ENCODE data around the gene GID4. TPM values are rescaled to one million over a fixed set of nuclear protein-coding genes. Genes with fewer than 3 reads are reported as not detected.
"Not testable (repeated sequence)": the region's sequence is repeated elsewhere in the genome, so short reads cannot be mapped to it uniquely, and the experiment has no call there.

GID4 gene
- total RNA-seq, 6 donors from 2014 or later: 6.3 to 17.1 (median 9.8) TPM

DNA sequence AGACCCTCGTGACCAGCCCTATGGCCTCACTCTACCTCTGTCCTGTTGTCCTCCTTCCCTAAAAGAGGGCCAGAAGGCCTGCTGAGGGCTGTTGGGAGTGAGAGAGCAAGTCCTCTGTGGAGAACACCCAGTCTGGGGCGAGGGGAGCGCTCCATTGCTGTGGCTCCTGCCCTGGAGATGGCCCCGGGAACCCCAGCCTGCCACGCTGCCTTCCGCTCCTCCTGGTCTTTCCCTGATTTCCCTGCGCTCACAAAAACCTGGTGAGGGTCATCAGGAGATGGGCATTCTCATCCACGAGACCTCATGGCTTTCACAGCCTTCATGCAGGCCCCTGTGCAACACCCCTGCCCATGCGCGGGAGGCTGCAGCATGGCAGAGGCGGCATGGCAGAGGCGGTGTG is 45.4 kb upstream of the GID4 start:
- Histone ChIP-seq H3K9me3 (no peaks in the 10 kb centered on the region), H3K4me3 (no peak overlapping the region), H3K36me3 (peaks cover 0 to 5% (median 0%) of the 10 kb centered on the region in 4 donors), H3K27ac (no peak overlapping the region), H3K27me3 (no peaks in the 10 kb centered on the region), H3K4me1 (no peaks in the 10 kb centered on the region)
- no peak for DNase-seq
- TF ChIP-seq POLR2A (IDR thresholded peaks at IDR 0.05) (no peak), POLR2AphosphoS5 (IDR thresholded peaks at IDR 0.05) (no peak), EP300 (IDR thresholded peaks at IDR 0.05) (no peak)
- TF ChIP-seq, protein P1, sequence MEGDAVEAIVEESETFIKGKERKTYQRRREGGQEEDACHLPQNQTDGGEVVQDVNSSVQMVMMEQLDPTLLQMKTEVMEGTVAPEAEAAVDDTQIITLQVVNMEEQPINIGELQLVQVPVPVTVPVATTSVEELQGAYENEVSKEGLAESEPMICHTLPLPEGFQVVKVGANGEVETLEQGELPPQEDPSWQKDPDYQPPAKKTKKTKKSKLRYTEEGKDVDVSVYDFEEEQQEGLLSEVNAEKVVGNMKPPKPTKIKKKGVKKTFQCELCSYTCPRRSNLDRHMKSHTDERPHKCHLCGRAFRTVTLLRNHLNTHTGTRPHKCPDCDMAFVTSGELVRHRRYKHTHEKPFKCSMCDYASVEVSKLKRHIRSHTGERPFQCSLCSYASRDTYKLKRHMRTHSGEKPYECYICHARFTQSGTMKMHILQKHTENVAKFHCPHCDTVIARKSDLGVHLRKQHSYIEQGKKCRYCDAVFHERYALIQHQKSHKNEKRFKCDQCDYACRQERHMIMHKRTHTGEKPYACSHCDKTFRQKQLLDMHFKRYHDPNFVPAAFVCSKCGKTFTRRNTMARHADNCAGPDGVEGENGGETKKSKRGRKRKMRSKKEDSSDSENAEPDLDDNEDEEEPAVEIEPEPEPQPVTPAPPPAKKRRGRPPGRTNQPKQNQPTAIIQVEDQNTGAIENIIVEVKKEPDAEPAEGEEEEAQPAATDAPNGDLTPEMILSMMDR (IDR thresholded peaks at IDR 0.05): no peak
- WGBS, 2 donors: 95 to 96% methylated on average over 9 to 12 of the region's 12 CpGs
- no peak for ATAC-seq (ENCODE audit: low FRiP score in 2 of 2)

DNA sequence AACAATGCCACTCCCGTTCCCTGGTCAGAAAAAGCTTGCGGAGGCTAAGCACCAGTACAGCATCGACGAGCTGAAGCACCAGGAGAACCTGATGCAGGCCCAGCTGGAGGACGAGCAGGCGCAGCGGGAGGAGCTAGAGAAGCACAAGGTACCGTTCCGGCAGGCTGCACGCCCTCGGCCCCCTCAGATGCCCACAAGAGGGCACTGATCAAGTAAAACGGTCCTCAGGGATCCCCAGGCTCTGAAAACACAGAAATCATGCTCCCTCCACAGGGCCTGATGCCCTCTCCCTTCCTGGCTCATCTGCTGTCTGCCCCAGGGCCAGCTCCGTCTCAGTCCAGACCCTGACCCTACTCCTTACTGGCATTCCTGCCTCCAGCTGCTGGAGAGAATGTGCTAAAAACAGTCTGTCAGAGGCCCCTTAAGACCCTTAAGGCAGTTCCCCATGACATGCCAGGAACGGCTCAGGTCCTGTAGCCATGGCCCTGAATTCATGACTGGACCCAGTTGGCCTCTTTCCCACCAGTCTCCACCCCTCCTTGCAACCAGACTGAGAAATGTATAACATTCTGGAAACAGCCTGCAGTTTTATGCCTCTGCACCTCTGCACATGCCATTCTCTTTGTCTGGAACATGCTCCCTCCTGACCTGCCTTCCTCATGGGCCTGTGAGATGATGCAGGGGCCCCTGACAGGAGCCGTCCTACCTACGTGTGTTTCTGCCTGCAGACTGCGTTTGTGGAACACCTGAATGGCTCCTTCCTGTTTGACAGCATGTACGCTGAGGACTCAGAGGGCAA is 44.7 kb upstream of the GID4 start:
- Histone ChIP-seq H3K4me3 (no peak overlapping the region), H3K9me3 (no peaks in the 10 kb centered on the region), H3K36me3 (peaks cover 0 to 5% (median 0%) of the 10 kb centered on the region in 4 donors), H3K4me1 (no peaks in the 10 kb centered on the region), H3K27ac (no peak overlapping the region), H3K27me3 (no peaks in the 10 kb centered on the region)
- ATAC-seq (ENCODE audit: low FRiP score in 2 of 2) (no peak), DNase-seq (no peak)
- TF ChIP-seq EP300 (IDR thresholded peaks at IDR 0.05) (no peak), POLR2AphosphoS5 (IDR thresholded peaks at IDR 0.05) (no peak), POLR2A (IDR thresholded peaks at IDR 0.05) (no peak)
- TF ChIP-seq, protein P1 (IDR thresholded peaks at IDR 0.05): no peak
- WGBS, 2 donors: 50 to 73% methylated on average over 10 to 18 of the region's 18 CpGs

DNA sequence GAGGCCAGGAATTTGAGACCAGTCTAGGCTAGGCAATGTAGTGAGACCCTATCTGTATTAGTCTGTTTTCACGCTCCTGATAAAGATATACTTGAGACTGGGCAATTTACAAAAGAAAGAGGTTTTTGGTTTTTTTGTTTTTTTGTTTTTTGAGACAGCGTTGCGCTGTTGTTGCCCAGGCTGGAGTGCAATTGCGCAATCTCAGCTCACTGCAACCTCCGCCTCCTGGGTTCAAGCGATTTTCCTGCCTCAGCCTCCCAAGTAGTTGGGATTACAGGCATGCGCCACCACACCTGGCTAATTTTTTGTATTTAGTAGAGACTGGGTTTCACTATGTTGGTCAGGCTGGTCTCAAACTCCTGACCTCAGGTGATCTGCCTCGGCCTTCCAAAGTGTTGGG is 43.3 kb upstream of the GID4 start:
- not testable (repeated sequence) for ATAC-seq (ENCODE audit: low FRiP score in 2 of 2)

DNA sequence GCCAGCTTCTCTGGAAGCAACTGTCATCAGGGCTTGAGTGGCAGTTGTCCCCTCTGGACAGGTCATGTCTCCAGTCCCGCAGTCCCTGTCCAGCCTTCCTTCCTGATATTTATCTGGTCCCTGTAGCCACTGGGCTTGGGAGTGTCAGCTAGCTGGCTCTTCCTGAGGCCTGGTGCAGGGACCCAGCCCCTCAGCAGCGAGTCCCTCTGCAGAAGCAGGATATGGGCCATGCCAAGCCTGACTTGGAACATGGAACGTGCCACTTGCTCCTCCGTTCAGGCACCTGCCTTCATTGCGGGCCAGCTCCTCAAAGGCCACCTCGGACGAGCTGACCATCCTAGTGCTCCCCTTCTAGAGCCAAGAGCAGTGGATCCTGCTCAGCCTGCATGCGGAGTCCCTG is 40.3 kb upstream of the GID4 start:
- DNase-seq (no peak), ATAC-seq (ENCODE audit: low FRiP score in 2 of 2) (no peak)
- Histone ChIP-seq H3K4me1 (no peaks in the 10 kb centered on the region), H3K4me3 (no peak overlapping the region), H3K36me3 (peaks cover 0 to under 1% (median 0%) of the 10 kb centered on the region in 4 donors), H3K27ac (no peak overlapping the region), H3K9me3 (no peaks in the 10 kb centered on the region), H3K27me3 (no peaks in the 10 kb centered on the region)
- 89 to 95% methylated on average over 1 to 8 of the region's 8 CpGs for WGBS, 2 donors
- no peak for TF ChIP-seq EP300 (IDR thresholded peaks at IDR 0.05)
- TF ChIP-seq POLR2A (IDR thresholded peaks at IDR 0.05): no peak
- TF ChIP-seq POLR2AphosphoS5 (IDR thresholded peaks at IDR 0.05): no peak
- TF ChIP-seq, protein P1 (IDR thresholded peaks at IDR 0.05): no peak

More for the DNA sequence above, 43.3 kb upstream of the GID4 start:
- WGBS, 2 donors: 93 to 97% methylated on average over 8 of the region's 8 CpGs
- DNase-seq, H3K9me3 ChIP-seq, H3K27me3 ChIP-seq, H3K4me3 ChIP-seq, H3K36me3 ChIP-seq, H3K4me1 ChIP-seq, H3K27ac ChIP-seq: not testable (repeated sequence)

DNA sequence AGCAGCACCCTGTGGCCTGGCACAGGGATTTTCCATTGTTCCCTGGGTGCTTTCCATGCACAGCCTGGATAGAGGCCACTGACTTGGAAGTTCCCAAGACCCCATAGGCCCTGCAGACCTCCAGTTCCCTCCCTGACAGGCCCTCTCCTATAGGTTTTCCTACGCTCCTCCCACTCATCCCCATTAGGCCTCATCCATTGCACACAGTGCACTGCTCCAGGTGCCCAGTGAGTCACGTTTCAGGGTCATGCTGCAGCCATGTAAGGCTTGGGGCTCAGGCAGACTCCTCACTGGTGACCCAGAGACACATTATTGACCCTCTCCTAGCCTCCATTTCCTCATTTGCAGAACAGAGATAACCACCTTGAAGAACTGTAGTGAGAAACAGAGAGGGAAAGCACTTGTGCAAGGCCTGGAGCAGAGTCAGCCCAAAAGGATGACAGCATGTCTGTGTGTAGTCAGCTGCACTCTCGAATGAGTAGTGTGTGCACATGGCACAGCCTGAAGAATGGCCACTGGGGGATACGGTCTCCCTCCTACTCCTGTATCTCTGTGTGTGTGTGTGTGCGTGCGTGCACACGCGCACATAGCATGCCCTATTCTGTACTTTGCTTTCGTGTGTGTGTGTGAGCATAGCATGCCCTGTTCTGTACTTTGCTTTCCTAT is 39.7 kb upstream of the GID4 start:
- DNase-seq: no peak
- WGBS, 2 donors: 82 to 87% methylated on average over 9 of the region's 9 CpGs

More for the DNA sequence above, 39.7 kb upstream of the GID4 start:
- Histone ChIP-seq H3K36me3 (peaks cover 0 to 3% (median 0%) of the 10 kb centered on the region in 4 donors), H3K27me3 (no peaks in the 10 kb centered on the region), H3K27ac (no peak overlapping the region), H3K4me3 (no peak overlapping the region), H3K4me1 (no peaks in the 10 kb centered on the region), H3K9me3 (no peaks in the 10 kb centered on the region)
- ATAC-seq (ENCODE audit: low FRiP score in 2 of 2): no peak
- no peak for TF ChIP-seq POLR2A (IDR thresholded peaks at IDR 0.05)
- TF ChIP-seq POLR2AphosphoS5 (IDR thresholded peaks at IDR 0.05): no peak
- TF ChIP-seq, protein P1 (IDR thresholded peaks at IDR 0.05): no peak
- no peak for TF ChIP-seq EP300 (IDR thresholded peaks at IDR 0.05)
